NCI-H187 (cell line): ENCODE results near the gene CIT.
A peak's percentile ranks its signal among the peaks of the same experiment; 100 is the strongest.
"Not testable (repeated sequence)": the region's sequence is repeated elsewhere in the genome, so short reads cannot be mapped to it uniquely, and the experiment has no call there.

Experiments used
- DNase-seq, 2 experiments: peaks; one replicate each; lab custom pipeline; 2025; lab: John Stamatoyannopoulos, UW

Gene CIT

GRCh38 chr12:119678459-119678858 lies 198.7 kb downstream of the CIT start:
- no peak for DNase-seq

- no peak for DNase-seq
These were observed 200.5 kb downstream of the CIT start for GRCh38 chr12:119676573-119676972.

- DNase-seq = no peak
These were observed 201.1 kb downstream of the CIT start for GRCh38 chr12:119676022-119676421.

GRCh38 chr12:119674560-119674959 lies 202.6 kb downstream of the CIT start:
- DNase-seq = no peak

GRCh38 chr12:119673634-119674033 lies 203.5 kb downstream of the CIT start:
- no peak for DNase-seq

GRCh38 chr12:119672194-119672593 lies 204.9 kb downstream of the CIT start:
- DNase-seq = no peak

GRCh38 chr12:119671070-119671469 lies 206.1 kb downstream of the CIT start:
- no peak for DNase-seq

GRCh38 chr12:119669744-119670472 lies 207.2 kb downstream of the CIT start:
- no peak for DNase-seq

GRCh38 chr12:119668324-119668841 lies 208.7 kb downstream of the CIT start:
- peak in 1 of 2 experiments; percentile 39 for DNase-seq

GRCh38 chr12:119667577-119668323 lies 209.4 kb downstream of the CIT start, which contains the start of gene PRKAB1:
Gene PRKAB1, plus strand, starts transcription at chr12:119668133. Its CDS starts 112 bp downstream, at chr12:119668245.
- peak; percentile 94 to 98 for DNase-seq

- DNase-seq = no peak
These were observed 210.1 kb downstream of the CIT start for GRCh38 chr12:119666900-119667576.

- no peak for DNase-seq
These were observed 210.8 kb downstream of the CIT start for GRCh38 chr12:119666226-119666795.

- DNase-seq = no peak
These were observed 211.8 kb downstream of the CIT start for GRCh38 chr12:119665164-119665929.

- DNase-seq = no peak
These were observed 212.5 kb downstream of the CIT start for GRCh38 chr12:119664642-119665041.

GRCh38 chr12:119661882-119662281 lies 215.2 kb downstream of the CIT start:
- no peak for DNase-seq

- no peak for DNase-seq
These were observed 217.0 kb downstream of the CIT start for GRCh38 chr12:119660076-119660475.

GRCh38 chr12:119659289-119659897 lies 217.7 kb downstream of the CIT start:
- no peak for DNase-seq

- not testable (repeated sequence) for DNase-seq
These were observed 219.0 kb downstream of the CIT start for GRCh38 chr12:119658166-119658565.

- not testable (repeated sequence) for DNase-seq
These were observed 220.1 kb downstream of the CIT start for GRCh38 chr12:119657001-119657400.

GRCh38 chr12:119652665-119653064 lies 224.5 kb downstream of the CIT start:
- DNase-seq = no peak
